ENCODE data around the gene ARHGEF37. TPM values are rescaled to one million over a fixed set of nuclear protein-coding genes. Genes with fewer than 3 reads are reported as not detected.
A peak's percentile ranks its signal among the peaks of the same experiment; 100 is the strongest.
"Not testable (repeated sequence)": the region's sequence is repeated elsewhere in the genome, so short reads cannot be mapped to it uniquely, and the experiment has no call there.

ARHGEF37 gene
- total RNA-seq, 4 donors from 2014 or later, result 10.2 to 21.4 (median 15.3) TPM

- peaks cover 0 to 8% (median 0%) of the 10 kb centered on the region in 4 donors for H3K4me1 ChIP-seq
- no peak for DNase-seq
- TF ChIP-seq CTCF (IDR thresholded peaks at IDR 0.05), result peak in 1 of 6 experiments; percentile 31
- TF ChIP-seq POLR2A (IDR thresholded peaks at IDR 0.05), result no peak
- no peak overlapping the region for H3K4me3 ChIP-seq
- no peak overlapping the region for H3K27ac ChIP-seq
- H3K27me3 ChIP-seq, result no peaks in the 10 kb centered on the region
- no peaks in the 10 kb centered on the region for H3K9me3 ChIP-seq
- no peaks in the 10 kb centered on the region for H3K36me3 ChIP-seq
Observed at GRCh38 chr5:149645725-149646124, 64.4 kb downstream of the ARHGEF37 start.

- no peak for TF ChIP-seq CTCF (IDR thresholded peaks at IDR 0.05)
- TF ChIP-seq POLR2A (IDR thresholded peaks at IDR 0.05), result no peak
- no peak overlapping the region for H3K4me3 ChIP-seq
Observed at GRCh38 chr5:149646564-149646963, 65.3 kb downstream of the ARHGEF37 start.

GRCh38 chr5:149647334-149647733, 66.0 kb downstream of the ARHGEF37 start:
- Histone ChIP-seq H3K4me3 (no peak overlapping the region), H3K27me3 (no peaks in the 10 kb centered on the region), H3K27ac (no peak overlapping the region), H3K4me1 (peaks cover 0 to 4% (median 0%) of the 10 kb centered on the region in 4 donors), H3K9me3 (no peaks in the 10 kb centered on the region), H3K36me3 (no peaks in the 10 kb centered on the region)
- TF ChIP-seq POLR2A (IDR thresholded peaks at IDR 0.05) (no peak), CTCF (IDR thresholded peaks at IDR 0.05) (no peak)
- no peak for DNase-seq

More at GRCh38 chr5:149646564-149646963, 65.3 kb downstream of the ARHGEF37 start:
- H3K27me3 ChIP-seq, result no peaks in the 10 kb centered on the region
- no peak for DNase-seq
- H3K9me3 ChIP-seq, result no peaks in the 10 kb centered on the region
- no peaks in the 10 kb centered on the region for H3K36me3 ChIP-seq
- H3K4me1 ChIP-seq, result peaks cover 0 to 7% (median 0%) of the 10 kb centered on the region in 4 donors
- H3K27ac ChIP-seq, result no peak overlapping the region

GRCh38 chr5:149648464-149649393, 67.4 kb downstream of the ARHGEF37 start:
- H3K4me3 ChIP-seq, H3K27me3 ChIP-seq: not testable (repeated sequence)

GRCh38 chr5:149649730-149650129, 68.4 kb downstream of the ARHGEF37 start:
- DNase-seq, H3K9me3 ChIP-seq, H3K4me3 ChIP-seq, H3K27ac ChIP-seq, H3K27me3 ChIP-seq, H3K4me1 ChIP-seq, H3K36me3 ChIP-seq: not testable (repeated sequence)

More at GRCh38 chr5:149648464-149649393, 67.4 kb downstream of the ARHGEF37 start:
- H3K9me3 ChIP-seq, H3K36me3 ChIP-seq, H3K27ac ChIP-seq, DNase-seq, H3K4me1 ChIP-seq: not testable (repeated sequence)

- no peak overlapping the region for H3K27ac ChIP-seq
- DNase-seq, result no peak
- no peaks in the 10 kb centered on the region for H3K36me3 ChIP-seq
- H3K27me3 ChIP-seq, result no peaks in the 10 kb centered on the region
- H3K9me3 ChIP-seq, result no peaks in the 10 kb centered on the region
- TF ChIP-seq POLR2A (IDR thresholded peaks at IDR 0.05) (no peak), CTCF (IDR thresholded peaks at IDR 0.05) (no peak)
- no peak overlapping the region for H3K4me3 ChIP-seq
- no peaks in the 10 kb centered on the region for H3K4me1 ChIP-seq
Observed at GRCh38 chr5:149651686-149652085, 70.4 kb downstream of the ARHGEF37 start.

Measured in Peyer's patch (tissue), 4 donors.